ENCODE measurements around the gene COPG1. TPM values are rescaled to one million over a fixed set of nuclear protein-coding genes. Genes with fewer than 3 reads are reported as not detected.

The COPG1 gene
- total and polyA plus RNA-seq, 4 donors = 49.8 to 177 (median 87.0) TPM

GRCh38 chr3:129234441-129234840 lies 15.0 kb upstream of the COPG1 start (continued):
- TF ChIP-seq, protein P1, sequence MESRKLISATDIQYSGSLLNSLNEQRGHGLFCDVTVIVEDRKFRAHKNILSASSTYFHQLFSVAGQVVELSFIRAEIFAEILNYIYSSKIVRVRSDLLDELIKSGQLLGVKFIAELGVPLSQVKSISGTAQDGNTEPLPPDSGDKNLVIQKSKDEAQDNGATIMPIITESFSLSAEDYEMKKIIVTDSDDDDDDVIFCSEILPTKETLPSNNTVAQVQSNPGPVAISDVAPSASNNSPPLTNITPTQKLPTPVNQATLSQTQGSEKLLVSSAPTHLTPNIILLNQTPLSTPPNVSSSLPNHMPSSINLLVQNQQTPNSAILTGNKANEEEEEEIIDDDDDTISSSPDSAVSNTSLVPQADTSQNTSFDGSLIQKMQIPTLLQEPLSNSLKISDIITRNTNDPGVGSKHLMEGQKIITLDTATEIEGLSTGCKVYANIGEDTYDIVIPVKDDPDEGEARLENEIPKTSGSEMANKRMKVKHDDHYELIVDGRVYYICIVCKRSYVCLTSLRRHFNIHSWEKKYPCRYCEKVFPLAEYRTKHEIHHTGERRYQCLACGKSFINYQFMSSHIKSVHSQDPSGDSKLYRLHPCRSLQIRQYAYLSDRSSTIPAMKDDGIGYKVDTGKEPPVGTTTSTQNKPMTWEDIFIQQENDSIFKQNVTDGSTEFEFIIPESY (IDR thresholded peaks at IDR 0.05) = no peak
- TF ChIP-seq JUND (IDR thresholded peaks at IDR 0.05) (no peak), TAF1 (conservative IDR thresholded peaks at IDR 0.05) (no peak), EGR1 (IDR thresholded peaks at IDR 0.05; ENCODE audit: low read depth in 2 of 2) (no peak), RAD21 (IDR thresholded peaks at IDR 0.05) (no peak), SP1 (IDR thresholded peaks at IDR 0.05) (no peak), YY1 (IDR thresholded peaks at IDR 0.05) (no peak), FOXA2 (IDR thresholded peaks at IDR 0.05) (no peak)

GRCh38 chr3:129235344-129235917 lies 14.0 kb upstream of the COPG1 start:
- Histone ChIP-seq H3K4me3 (ENCODE audit: low read depth in 1 of 3, low read length in 3 of 3) (no peak overlapping the region), H3K27me3 (ENCODE audit: control insufficient read depth in 4 of 4, insufficient read depth in 4 of 4, low read length in 3 of 4) (no peaks in the 10 kb centered on the region), H3K27ac (ENCODE audit: low read depth in 1 of 2, low read length in 2 of 2) (no peak overlapping the region), H3K36me3 (ENCODE audit: control insufficient read depth in 4 of 4, insufficient read depth in 3 of 4, low read depth in 1 of 4, low read length in 3 of 4) (no peaks in the 10 kb centered on the region), H3K4me1 (ENCODE audit: control insufficient read depth in 4 of 4, insufficient read depth in 4 of 4, low read length in 3 of 4) (no peaks in the 10 kb centered on the region), H3K9me3 (ENCODE audit: control insufficient read depth in 4 of 4, low read length in 3 of 4) (no peaks in the 10 kb centered on the region), H3K9ac (ENCODE audit: low read depth in 1 of 2, low read length in 2 of 2) (no peak overlapping the region)
- 96% methylated on average over 4 of the region's 4 CpGs for WGBS
- no peak for DNase-seq (ENCODE audit: low spot score)
- TF ChIP-seq, protein P2, sequence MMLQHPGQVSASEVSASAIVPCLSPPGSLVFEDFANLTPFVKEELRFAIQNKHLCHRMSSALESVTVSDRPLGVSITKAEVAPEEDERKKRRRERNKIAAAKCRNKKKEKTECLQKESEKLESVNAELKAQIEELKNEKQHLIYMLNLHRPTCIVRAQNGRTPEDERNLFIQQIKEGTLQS (IDR thresholded peaks at IDR 0.05) = no peak
- TF ChIP-seq SP1 (IDR thresholded peaks at IDR 0.05) (no peak), RXRA (IDR thresholded peaks at IDR 0.05) (no peak), GABPA (IDR thresholded peaks at IDR 0.05 in 1 of 2, conservative IDR thresholded peaks at IDR 0.05 in 1 of 2) (no peak), TAF1 (conservative IDR thresholded peaks at IDR 0.05) (no peak), EGR1 (IDR thresholded peaks at IDR 0.05; ENCODE audit: low read depth in 2 of 2) (no peak), NR2F2 (IDR thresholded peaks at IDR 0.05) (no peak), JUND (IDR thresholded peaks at IDR 0.05) (no peak), FOXA2 (IDR thresholded peaks at IDR 0.05) (no peak), YY1 (IDR thresholded peaks at IDR 0.05) (no peak), HNF4G (IDR thresholded peaks at IDR 0.05) (no peak), HNF4A (conservative IDR thresholded peaks at IDR 0.05) (no peak), RAD21 (IDR thresholded peaks at IDR 0.05) (no peak)
- TF ChIP-seq, protein P3, sequence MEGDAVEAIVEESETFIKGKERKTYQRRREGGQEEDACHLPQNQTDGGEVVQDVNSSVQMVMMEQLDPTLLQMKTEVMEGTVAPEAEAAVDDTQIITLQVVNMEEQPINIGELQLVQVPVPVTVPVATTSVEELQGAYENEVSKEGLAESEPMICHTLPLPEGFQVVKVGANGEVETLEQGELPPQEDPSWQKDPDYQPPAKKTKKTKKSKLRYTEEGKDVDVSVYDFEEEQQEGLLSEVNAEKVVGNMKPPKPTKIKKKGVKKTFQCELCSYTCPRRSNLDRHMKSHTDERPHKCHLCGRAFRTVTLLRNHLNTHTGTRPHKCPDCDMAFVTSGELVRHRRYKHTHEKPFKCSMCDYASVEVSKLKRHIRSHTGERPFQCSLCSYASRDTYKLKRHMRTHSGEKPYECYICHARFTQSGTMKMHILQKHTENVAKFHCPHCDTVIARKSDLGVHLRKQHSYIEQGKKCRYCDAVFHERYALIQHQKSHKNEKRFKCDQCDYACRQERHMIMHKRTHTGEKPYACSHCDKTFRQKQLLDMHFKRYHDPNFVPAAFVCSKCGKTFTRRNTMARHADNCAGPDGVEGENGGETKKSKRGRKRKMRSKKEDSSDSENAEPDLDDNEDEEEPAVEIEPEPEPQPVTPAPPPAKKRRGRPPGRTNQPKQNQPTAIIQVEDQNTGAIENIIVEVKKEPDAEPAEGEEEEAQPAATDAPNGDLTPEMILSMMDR (IDR thresholded peaks at IDR 0.05; ENCODE audit: low read depth, low read length, missing input control) = no peak
- TF ChIP-seq, protein P4, sequence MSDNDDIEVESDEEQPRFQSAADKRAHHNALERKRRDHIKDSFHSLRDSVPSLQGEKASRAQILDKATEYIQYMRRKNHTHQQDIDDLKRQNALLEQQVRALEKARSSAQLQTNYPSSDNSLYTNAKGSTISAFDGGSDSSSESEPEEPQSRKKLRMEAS (IDR thresholded peaks at IDR 0.05) = no peak
- TF ChIP-seq, protein P1 (IDR thresholded peaks at IDR 0.05) = no peak
